ENCODE data around the gene CASD1. TPM values are rescaled to one million over a fixed set of nuclear protein-coding genes. Genes with fewer than 3 reads are reported as not detected.

The CASD1 gene
- total and polyA plus RNA-seq, 2 experiments from 2014 or later: 15.5 to 38.1 TPM

- TF ChIP-seq ZNF462 (CRISPR knock-in tag; IDR thresholded peaks at IDR 0.05): no peak
Observed at GRCh38 chr7:94591176-94591575, 81.6 kb downstream of the CASD1 start (continued).

GRCh38 chr7:94594882-94595281 is 85.3 kb downstream of the CASD1 start:
- Histone ChIP-seq H3K4me2 (no peak overlapping the region), H3K4me3 (no peak overlapping the region), H3K4me1 (ENCODE audit: insufficient read depth) (no peaks in the 10 kb centered on the region), H3K79me2 (replicated peaks; ENCODE audit: insufficient read depth) (no peaks in the 10 kb centered on the region), H4K20me1 (replicated peaks; ENCODE audit: insufficient read depth) (no peaks in the 10 kb centered on the region), H3K27ac (ENCODE audit: low read depth) (no peak overlapping the region), H3F3A (replicated peaks; ENCODE audit: low read depth) (no peaks in the 10 kb centered on the region), H3K9me2 (ENCODE audit: insufficient read depth) (no peaks in the 10 kb centered on the region), H2AFZ (no peak overlapping the region), H3K27me3 (ENCODE audit: insufficient read depth) (no peaks in the 10 kb centered on the region), H3K36me3 (ENCODE audit: insufficient read depth) (no peaks in the 10 kb centered on the region; the same call in 1 of the 2 replicates)
- no peak overlapping the region for H3K4me3 Mint-ChIP-seq
- no peaks in the 10 kb centered on the region for H3K27me3 Mint-ChIP-seq (ENCODE audit: insufficient read depth, low read depth, poor library complexity)
- H3K9me3 Mint-ChIP-seq: no peaks in the 10 kb centered on the region
- DNase-seq (ENCODE audit: low spot score) (no peak), ATAC-seq (no peak)
- H3K27ac Mint-ChIP-seq: no peak overlapping the region
- TF ChIP-seq EZH2phosphoT487 (IDR thresholded peaks at IDR 0.05; ENCODE audit: unreplicated experiment) (no peak), ZNF462 (CRISPR knock-in tag; IDR thresholded peaks at IDR 0.05) (no peak), NANOG (IDR thresholded peaks at IDR 0.05; ENCODE audit: borderline replicate concordance) (no peak), JUNB (IDR thresholded peaks at IDR 0.05; ENCODE audit: unreplicated experiment) (no peak), STAT1 (IDR thresholded peaks at IDR 0.05; ENCODE audit: unreplicated experiment) (no peak)
- H3K36me3 Mint-ChIP-seq (ENCODE audit: low read depth): peaks cover 4% of the 10 kb centered on the region; the same call in 2 of the 3 replicates
- H3K4me1 Mint-ChIP-seq: peaks cover 9% of the 10 kb centered on the region; the same call in 1 of the 3 replicates
